Vagina (tissue), 2 donors: ENCODE results near the gene RSPH1.

ENCODE experiments used
- CTCF ChIP-seq, 3 experiments: fragments of 450-650 bp in 2 of 3; fragments of 200-600 bp in 1 of 3; sonication (generic) in 1 of 3; IDR thresholded peaks; one replicate each; pipeline ENCODE4 v1.5.1; 2017 to 2019; ENCODE audit warnings: antibody characterized with exemption in 3 of 3, mild to moderate bottlenecking in 2 of 3, moderate library complexity in 2 of 3
- POLR2A ChIP-seq, 2 donors: fragments of 450-650 bp; IDR thresholded peaks; one replicate each; pipeline ENCODE4 v1.6.1; 2017; ENCODE audit warnings: antibody characterized with exemption in 2 of 2, mild to moderate bottlenecking in 2 of 2, moderate library complexity in 2 of 2

DNA sequence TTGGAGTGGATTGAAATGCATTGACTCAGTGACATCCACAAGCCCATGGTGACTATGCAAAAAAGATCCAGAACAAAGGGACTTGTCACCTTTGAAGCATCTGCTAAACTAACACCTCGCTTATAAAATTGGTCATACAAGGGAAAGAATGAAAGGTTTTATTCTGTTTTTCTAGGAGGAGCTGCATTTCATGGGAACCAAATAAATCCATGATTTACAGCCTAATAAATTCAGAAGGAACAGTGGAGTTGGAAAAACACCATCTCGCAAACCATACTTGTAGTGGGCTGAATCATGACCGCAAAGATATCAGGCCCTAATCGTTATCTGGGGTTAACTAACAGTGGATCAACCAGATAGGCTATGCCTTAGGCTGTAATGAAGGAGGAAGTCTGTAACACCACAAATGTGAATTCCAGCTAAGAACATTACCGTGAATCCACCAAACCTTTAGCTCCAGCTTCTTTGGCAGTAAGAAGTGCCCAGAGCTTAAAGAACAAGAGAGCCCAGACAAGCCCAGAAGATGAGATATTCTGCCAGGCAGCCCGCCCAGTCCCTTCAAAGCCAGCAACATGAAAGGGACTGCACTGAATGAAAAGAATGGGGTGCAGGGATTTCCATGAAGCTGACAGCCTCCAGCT is 27.4 kb downstream of the RSPH1 start:
- TF ChIP-seq CTCF (IDR thresholded peaks at IDR 0.05) (no peak), POLR2A (IDR thresholded peaks at IDR 0.05) (no peak)
